Stimulated activated CD4-positive, alpha-beta T cell treated with anti-CD3 and anti-CD28 coated beads, Interleukin-2, amount 100 ng/mL, for 24 hours (primary cell): ENCODE results near the gene EME2.
"Not testable (repeated sequence)": the region's sequence is repeated elsewhere in the genome, so short reads cannot be mapped to it uniquely, and the experiment has no call there.

Experiments
- DNase-seq, 2 donors: peaks; one replicate each; pipeline ENCODE4 v3.0.0-alpha.2; 2020

The EME2 gene, protein sequence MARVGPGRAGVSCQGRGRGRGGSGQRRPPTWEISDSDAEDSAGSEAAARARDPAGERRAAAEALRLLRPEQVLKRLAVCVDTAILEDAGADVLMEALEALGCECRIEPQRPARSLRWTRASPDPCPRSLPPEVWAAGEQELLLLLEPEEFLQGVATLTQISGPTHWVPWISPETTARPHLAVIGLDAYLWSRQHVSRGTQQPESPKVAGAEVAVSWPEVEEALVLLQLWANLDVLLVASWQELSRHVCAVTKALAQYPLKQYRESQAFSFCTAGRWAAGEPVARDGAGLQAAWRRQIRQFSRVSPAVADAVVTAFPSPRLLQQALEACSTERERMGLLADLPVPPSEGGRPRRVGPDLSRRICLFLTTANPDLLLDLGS

DNA sequence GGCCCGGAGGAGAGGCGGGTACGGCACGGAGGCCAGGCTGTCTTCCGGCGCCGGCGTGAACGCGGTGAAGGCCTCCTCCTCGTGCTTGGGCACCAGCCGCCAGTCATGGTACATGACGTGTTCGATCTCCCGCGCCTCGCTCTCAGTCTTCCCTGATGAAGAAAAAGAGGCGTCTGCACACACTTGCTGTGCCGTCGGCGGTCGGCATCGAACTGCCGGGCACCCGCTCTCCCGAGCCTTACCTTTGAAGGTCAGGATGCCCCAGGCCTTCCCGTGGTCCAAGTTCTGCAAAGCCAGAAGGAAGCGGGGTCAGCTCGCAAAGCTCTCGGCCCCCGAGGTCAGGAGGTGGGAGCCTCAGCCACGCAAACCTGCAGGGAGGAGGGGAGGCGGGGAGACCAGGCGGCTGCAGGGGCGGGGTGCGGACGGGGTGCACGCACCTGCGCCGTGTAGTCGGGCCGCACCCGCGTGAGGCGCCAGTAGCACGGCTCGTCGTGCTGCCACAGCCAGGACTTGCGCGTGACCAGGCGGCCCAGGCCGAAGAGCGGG, at the start of gene EME2:
Gene EME2 (plus strand): TSS at position 449 of the 546 bp plus-strand sequence. CDS start 418 bp downstream, outside the sequence.
- DNase-seq = peak; percentile 63 to 65

DNA sequence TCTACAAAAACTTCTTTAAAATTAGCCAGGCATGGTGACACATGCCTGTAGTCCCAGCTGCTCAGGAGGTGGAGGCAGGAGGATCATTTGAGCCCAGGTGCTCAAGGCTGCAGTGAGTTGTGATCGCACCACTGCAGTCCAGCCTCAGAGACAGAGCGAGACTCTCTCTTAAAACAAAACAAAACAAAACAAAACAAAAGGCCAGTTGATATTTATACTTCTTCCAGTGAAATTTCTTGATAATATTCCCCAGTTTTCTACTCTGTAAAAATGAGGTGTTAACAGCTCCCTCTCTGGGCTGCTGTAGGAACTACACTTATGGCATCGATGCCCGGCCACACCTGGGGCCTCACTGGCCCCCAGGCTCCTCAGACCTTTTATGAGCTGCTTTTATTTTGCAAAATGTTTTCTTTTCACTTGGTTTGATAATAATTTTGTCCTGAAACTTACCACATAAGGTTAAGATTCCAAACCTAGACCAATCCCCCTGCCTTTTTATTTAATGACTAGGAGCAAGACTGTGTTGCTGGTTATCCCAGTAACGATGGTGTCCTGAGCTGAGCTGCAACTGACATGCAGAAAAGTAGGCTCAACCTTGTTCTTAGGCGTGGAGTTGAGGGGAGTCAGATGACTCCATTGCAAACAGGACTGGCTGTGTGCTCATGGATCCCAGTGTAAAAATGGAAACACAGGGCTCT, 49.0 kb upstream of the EME2 start:
- peak; percentile 38 to 57 for DNase-seq

DNA sequence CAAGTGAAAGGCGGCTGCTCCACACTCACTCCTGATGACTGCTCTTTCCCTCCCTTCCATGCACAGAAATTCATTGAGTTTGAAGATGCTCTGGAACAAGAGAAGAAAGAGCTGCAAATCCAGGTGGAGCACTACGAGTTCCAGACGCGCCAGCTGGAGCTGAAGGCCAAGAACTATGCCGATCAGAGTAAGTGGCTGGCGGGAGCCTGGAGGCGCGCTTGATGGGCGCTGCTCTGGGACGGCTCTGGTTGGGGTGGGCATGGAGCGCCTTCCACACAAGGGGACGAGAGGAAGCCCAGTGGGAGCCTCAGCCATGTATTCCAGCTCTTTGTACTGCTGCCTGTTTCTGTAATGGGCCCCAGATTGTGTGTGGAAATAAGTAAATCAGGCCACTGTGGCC, 48.1 kb upstream of the EME2 start:
- no peak for DNase-seq

DNA sequence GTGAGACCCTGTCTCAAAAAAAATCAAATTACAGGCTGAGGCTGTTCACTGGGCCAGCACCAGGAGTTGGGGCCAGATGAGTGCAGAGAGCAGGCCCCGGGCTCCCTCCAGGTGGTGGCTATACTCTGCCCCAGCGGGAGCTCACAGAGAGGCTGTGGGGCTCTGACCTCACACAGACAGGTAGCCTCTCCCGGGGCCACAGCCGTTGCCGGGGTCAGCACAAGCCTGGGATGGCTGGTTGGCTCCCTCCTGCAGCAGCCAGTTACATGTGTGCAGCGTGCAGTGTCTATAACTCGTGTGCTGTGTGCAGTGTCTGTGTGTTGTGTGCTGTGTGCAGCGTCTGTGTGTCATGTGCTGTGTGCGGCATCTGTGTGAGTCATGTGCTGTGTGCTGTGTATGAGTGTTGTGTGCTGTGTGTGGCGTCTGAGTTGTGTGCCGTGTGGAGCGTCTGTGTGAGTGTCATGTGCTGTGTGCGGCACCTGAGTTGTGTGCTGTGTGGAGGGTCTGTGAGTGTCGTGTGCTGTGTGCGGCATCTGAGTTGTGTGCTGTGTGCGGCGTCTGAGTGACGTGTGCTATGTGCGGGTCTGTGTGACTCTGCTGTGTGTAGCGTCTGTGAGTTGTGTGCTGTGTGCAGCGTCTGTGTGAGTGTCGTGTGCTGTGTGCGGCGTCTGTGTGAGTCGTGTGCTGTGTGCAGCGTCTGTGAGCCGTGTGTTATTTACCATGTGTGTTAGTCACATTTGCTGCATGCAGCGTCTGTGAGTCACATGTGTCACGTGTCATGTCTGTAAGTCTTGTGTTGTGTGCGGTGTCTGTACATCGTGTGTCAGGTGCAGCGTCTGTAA, 45.7 kb upstream of the EME2 start:
- no peak for DNase-seq

DNA sequence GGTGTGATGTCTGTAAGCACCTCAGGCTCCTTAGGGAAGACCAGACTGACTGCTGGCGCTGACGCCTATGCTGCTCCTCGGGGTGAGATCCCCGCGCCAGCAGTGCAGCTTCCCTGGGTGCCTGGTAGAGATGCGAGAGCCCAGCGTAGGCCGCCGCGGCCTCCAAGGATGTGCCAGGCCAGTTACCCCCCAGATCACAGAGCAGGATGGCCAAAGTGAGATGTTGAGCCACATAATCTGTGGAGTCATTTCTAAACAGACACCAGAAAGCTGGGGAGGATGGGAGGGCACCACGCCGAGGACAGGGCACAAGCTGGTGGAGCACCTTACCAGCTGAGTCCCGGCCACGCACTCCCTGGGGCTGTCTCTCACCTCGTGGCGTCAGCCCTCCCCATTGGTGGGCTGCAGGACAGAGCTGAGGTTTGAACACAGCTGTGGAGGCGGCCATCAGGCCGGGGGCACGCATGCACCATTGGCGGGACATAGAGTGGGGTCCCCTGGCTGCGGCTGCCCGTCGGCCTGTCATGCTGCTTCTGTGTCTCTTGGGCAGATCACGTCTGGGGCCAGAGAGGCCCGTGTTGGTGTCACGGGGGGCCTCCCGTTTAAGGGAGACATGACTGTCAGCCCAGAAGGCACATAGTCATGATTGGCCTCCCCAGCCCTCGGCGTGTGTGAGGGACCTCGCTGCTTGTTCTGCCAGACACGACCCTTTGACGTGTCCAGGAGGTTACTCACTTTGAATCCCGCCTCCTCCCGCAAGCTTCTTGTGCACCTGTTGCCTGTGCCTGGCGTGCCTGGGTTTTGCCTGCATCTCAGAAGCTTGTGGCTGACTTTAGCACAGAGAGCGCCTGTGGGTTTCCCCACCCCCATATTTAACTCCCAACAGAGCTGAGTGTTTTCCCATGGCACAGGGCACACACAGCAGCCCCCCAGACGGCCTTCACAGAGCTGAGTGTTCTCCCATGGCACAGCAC, 44.7 kb upstream of the EME2 start:
- no peak for DNase-seq

- DNase-seq = no peak
Measured at GRCh38 chr16:1729026-1729425, 43.6 kb upstream of the EME2 start.

DNA sequence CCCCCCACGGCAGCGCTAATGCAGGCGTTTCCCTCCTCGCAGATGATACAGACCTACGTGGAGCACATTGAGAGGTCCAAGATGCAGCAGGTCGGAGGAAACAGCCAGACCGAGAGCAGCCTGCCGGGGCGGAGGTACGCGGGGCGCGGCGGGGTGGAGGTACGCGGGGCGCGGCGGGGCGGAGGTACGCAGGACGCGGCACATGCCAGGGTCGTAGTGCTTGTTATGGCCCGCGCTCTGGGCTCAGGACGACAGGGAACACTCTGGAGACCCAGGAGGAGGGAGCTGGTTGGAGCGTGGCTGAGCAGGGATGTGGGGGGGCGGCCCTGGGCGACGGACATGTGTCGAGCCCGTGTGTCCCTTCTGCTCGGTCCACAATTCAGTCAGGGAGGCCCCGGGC, 43.2 kb upstream of the EME2 start:
- DNase-seq = no peak

DNA sequence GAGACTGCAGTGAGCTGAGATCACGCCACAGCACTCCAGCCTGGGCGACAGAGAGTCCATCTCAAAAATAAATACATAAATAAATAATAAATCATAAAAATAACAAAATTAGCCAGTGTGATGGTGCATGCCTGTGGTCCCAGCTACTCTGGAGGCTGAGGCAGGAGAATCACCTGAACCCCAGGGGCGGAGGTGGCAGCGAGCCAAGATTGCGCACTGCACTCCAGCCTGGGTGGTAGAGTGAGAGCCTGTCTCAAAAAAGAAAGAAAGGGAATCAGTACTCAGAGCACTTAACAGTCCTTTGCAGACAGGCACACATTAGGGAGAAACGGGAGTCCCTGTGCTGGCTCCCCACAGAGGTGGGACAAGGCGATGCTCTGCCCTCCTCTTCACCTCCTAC, 41.5 kb upstream of the EME2 start:
- no peak for DNase-seq

GRCh38 chr16:1731603-1732002, 41.0 kb upstream of the EME2 start:
- DNase-seq = no peak

DNA sequence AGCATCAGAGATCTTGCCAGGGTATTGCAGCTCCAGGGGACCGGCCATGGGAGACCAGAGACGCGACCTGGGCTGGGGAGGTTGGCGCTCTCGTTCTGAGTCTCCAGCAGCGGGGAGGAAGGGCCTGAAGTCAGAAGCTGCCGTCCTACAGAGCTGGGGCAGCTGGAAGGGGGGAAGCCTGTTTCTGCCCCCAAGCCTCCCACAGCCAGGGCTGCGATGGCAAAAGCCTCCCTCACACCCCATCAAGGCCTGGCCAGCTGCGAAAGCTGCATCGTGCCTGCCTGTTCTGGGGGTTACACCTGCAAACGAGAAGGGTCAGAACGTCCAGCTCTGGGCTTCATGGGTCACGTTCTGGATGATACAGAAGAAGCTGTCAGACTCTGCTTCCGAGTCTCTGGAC, 40.5 kb upstream of the EME2 start:
- DNase-seq = no peak

DNA sequence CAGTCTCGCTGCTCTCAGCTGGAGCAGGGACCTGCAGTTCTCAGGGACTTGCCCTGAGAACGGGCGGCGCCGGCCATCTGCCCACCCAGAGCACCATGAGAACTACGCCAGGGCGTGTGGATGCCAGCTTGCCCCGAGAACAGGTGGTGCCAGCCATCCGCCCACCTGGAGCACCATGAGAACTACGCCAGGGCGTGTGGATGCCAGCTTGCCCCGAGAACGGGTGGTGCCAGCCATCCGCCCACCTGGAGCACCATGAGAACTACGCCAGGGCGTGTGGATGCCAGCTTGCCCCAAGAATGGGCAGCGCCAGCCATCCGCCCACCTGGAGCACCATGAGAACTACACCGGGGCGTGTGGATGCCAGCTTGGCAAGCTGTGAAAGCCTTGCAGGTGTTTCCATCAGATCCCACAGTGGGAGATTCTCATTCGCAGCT, 40.0 kb upstream of the EME2 start:
- DNase-seq = not testable (repeated sequence)

- no peak for DNase-seq
Measured at GRCh38 chr16:1734123-1734522, 38.5 kb upstream of the EME2 start.

DNA sequence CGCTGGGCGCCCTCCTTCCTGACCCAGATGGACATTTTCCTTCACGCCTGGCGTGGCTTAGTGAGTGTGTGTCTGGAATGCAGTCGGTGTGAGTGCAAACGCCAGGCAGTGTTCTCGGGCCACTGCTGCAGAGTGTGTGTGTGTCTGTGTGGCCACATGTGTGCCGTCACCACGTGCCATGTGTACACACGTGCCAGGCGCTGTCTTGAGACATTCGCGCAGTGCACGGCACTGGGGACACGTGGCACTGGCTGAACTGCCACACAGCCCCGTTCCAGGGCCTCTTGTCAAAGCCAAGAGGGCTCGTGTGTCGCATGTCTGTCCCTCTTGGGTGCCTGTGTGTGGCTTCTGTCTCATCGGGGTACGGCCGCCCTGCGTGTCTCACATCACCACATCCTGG, 37.8 kb upstream of the EME2 start:
- DNase-seq = no peak

GRCh38 chr16:1740234-1740633, 32.4 kb upstream of the EME2 start:
- DNase-seq = no peak

DNA sequence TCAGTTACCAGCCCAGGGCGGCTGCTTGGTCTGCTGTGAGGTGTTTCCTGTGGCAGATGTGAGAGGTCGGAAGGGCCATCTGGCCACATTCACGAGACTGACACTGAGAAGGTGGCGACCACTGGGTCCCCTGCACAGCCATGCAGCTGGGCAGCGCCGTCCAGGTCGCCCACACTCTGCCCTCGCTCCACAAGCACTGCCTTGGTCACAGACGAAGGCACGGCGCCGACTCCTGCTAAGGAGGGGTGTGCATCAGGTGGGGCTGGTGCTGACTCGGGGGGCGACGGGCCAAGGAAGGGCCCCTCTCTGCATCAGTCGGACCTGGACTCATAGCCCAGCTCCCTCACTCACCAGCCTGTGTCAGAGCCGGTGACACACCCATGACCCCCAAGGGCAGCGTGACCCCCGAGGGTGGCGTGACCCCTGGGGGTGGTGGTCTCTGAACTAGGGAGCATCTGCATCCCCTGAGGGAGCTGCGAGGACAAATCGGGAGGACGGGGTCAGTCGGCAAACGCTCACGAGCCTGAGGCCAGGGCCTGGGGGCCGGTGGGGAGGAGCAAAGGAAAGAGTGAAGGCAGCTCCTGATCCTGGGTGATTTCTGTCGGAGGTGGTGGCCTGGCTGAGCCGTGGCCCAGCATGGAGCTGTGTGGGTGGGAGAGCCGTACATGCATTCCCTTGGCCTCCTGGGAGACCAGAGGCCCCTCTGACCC, 31.7 kb upstream of the EME2 start:
- no peak for DNase-seq

- DNase-seq = no peak
Measured at GRCh38 chr16:1741553-1742165, 31.0 kb upstream of the EME2 start.

- no peak for DNase-seq
Measured at GRCh38 chr16:1743376-1744337, 29.0 kb upstream of the EME2 start.

DNA sequence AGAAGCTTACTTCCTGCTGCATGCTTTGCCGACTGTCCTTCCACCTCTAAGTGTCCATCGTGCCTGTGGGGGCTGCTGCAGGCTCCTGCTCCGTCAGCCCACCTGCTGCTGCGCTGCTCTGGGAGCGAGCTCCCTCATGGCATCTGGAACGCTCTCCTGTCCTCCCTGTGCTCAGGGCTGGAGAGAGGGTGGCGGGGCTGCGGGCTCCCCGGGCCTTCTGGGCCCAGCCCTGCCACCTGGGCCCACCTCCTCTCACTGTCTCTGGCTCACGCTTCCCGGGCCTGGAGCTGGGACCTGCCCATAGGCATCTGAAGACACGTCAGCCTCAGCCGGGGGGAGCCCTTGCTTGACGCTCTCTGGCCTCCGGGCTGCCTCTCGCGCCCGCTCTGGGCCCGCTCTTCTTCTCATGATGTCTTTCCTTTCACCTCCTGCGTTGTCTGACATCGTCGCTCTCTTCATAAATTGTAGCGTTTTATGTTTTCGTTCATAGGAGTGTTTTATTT, 28.2 kb upstream of the EME2 start:
- no peak for DNase-seq

- no peak for DNase-seq
Measured at GRCh38 chr16:1745181-1745899, 27.3 kb upstream of the EME2 start.
